ENCODE data around the gene GTPBP3.
"Not testable (repeated sequence)": the region's sequence is repeated elsewhere in the genome, so short reads cannot be mapped to it uniquely, and the experiment has no call there.

Gene GTPBP3

GRCh38 chr19:17336872-17337674, at the start of gene GTPBP3:
TSS of gene GTPBP3 (plus strand) at chr19:17337553. CDS start at chr19:17337612, 59 bp downstream.
- H3K9ac ChIP-seq (ENCODE audit: low read length), result peak within 1 kb of the TSS; percentile 71
- H3K4me1 ChIP-seq (ENCODE audit: control insufficient read depth, low read depth, low read length), result peaks cover 12% of the 10 kb centered on the region
- no peaks in the 10 kb centered on the region for H3K9me3 ChIP-seq (ENCODE audit: control insufficient read depth, low read depth, low read length)
- peak within 1 kb of the TSS; percentile 85 for H3K4me3 ChIP-seq (ENCODE audit: low read length)
- peaks cover 6% of the 10 kb centered on the region for H3K36me3 ChIP-seq (ENCODE audit: control insufficient read depth, low read depth, low read length)
- H3K27ac ChIP-seq (ENCODE audit: low read length), result peak within 1 kb of the TSS; percentile 55
- H3K27me3 ChIP-seq (ENCODE audit: control insufficient read depth, insufficient read depth, low read length), result no peaks in the 10 kb centered on the region

GRCh38 chr19:17289489-17289888, 47.9 kb upstream of the GTPBP3 start:
- Histone ChIP-seq H3K4me3 (ENCODE audit: low read length) (no peak overlapping the region), H3K27ac (ENCODE audit: low read length) (no peak overlapping the region)

GRCh38 chr19:17292301-17293074, 44.9 kb upstream of the GTPBP3 start:
- Histone ChIP-seq H3K27me3 (ENCODE audit: control insufficient read depth, insufficient read depth, low read length) (no peaks in the 10 kb centered on the region), H3K9ac (ENCODE audit: low read length) (peak overlapping the region; percentile 66), H3K36me3 (ENCODE audit: control insufficient read depth, low read depth, low read length) (no peaks in the 10 kb centered on the region), H3K4me3 (ENCODE audit: low read length) (peak overlapping the region; percentile 60), H3K27ac (ENCODE audit: low read length) (peak overlapping the region; percentile 50), H3K9me3 (ENCODE audit: control insufficient read depth, low read depth, low read length) (no peaks in the 10 kb centered on the region), H3K4me1 (ENCODE audit: control insufficient read depth, low read depth, low read length) (peaks cover 3% of the 10 kb centered on the region)

More at GRCh38 chr19:17289489-17289888, 47.9 kb upstream of the GTPBP3 start:
- H3K36me3 ChIP-seq (ENCODE audit: control insufficient read depth, low read depth, low read length), result no peaks in the 10 kb centered on the region
- H3K4me1 ChIP-seq (ENCODE audit: control insufficient read depth, low read depth, low read length), result peaks cover 3% of the 10 kb centered on the region
- no peak overlapping the region for H3K9ac ChIP-seq (ENCODE audit: low read length)
- no peaks in the 10 kb centered on the region for H3K9me3 ChIP-seq (ENCODE audit: control insufficient read depth, low read depth, low read length)
- no peaks in the 10 kb centered on the region for H3K27me3 ChIP-seq (ENCODE audit: control insufficient read depth, insufficient read depth, low read length)

- peaks cover 3% of the 10 kb centered on the region for H3K4me1 ChIP-seq (ENCODE audit: control insufficient read depth, low read depth, low read length)
- no peaks in the 10 kb centered on the region for H3K9me3 ChIP-seq (ENCODE audit: control insufficient read depth, low read depth, low read length)
- no peak overlapping the region for H3K27ac ChIP-seq (ENCODE audit: low read length)
- H3K27me3 ChIP-seq (ENCODE audit: control insufficient read depth, insufficient read depth, low read length), result no peaks in the 10 kb centered on the region
- H3K36me3 ChIP-seq (ENCODE audit: control insufficient read depth, low read depth, low read length), result no peaks in the 10 kb centered on the region
- H3K9ac ChIP-seq (ENCODE audit: low read length), result no peak overlapping the region
- H3K4me3 ChIP-seq (ENCODE audit: low read length), result no peak overlapping the region
These were observed 43.7 kb upstream of the GTPBP3 start for GRCh38 chr19:17293605-17294004.

- H3K4me3 ChIP-seq (ENCODE audit: low read length), result no peak overlapping the region
- no peaks in the 10 kb centered on the region for H3K36me3 ChIP-seq (ENCODE audit: control insufficient read depth, low read depth, low read length)
- H3K9me3 ChIP-seq (ENCODE audit: control insufficient read depth, low read depth, low read length), result no peaks in the 10 kb centered on the region
- H3K4me1 ChIP-seq (ENCODE audit: control insufficient read depth, low read depth, low read length), result peaks cover 3% of the 10 kb centered on the region
- no peaks in the 10 kb centered on the region for H3K27me3 ChIP-seq (ENCODE audit: control insufficient read depth, insufficient read depth, low read length)
- no peak overlapping the region for H3K27ac ChIP-seq (ENCODE audit: low read length)
- H3K9ac ChIP-seq (ENCODE audit: low read length), result no peak overlapping the region
These were observed 43.1 kb upstream of the GTPBP3 start for GRCh38 chr19:17294051-17294891.

GRCh38 chr19:17295551-17295950, 41.8 kb upstream of the GTPBP3 start:
- H3K27me3 ChIP-seq (ENCODE audit: control insufficient read depth, insufficient read depth, low read length); H3K36me3 ChIP-seq (ENCODE audit: control insufficient read depth, low read depth, low read length); H3K9ac ChIP-seq (ENCODE audit: low read length); H3K4me1 ChIP-seq (ENCODE audit: control insufficient read depth, low read depth, low read length); H3K27ac ChIP-seq (ENCODE audit: low read length); H3K4me3 ChIP-seq (ENCODE audit: low read length); H3K9me3 ChIP-seq (ENCODE audit: control insufficient read depth, low read depth, low read length): not testable (repeated sequence)

GRCh38 chr19:17296273-17296672, 41.1 kb upstream of the GTPBP3 start:
- Histone ChIP-seq H3K4me1 (ENCODE audit: control insufficient read depth, low read depth, low read length) (peaks cover 3% of the 10 kb centered on the region), H3K9me3 (ENCODE audit: control insufficient read depth, low read depth, low read length) (no peaks in the 10 kb centered on the region), H3K9ac (ENCODE audit: low read length) (no peak overlapping the region), H3K36me3 (ENCODE audit: control insufficient read depth, low read depth, low read length) (no peaks in the 10 kb centered on the region), H3K27ac (ENCODE audit: low read length) (no peak overlapping the region), H3K4me3 (ENCODE audit: low read length) (no peak overlapping the region), H3K27me3 (ENCODE audit: control insufficient read depth, insufficient read depth, low read length) (no peaks in the 10 kb centered on the region)

- no peak overlapping the region for H3K27ac ChIP-seq (ENCODE audit: low read length)
These were observed 40.4 kb upstream of the GTPBP3 start for GRCh38 chr19:17296976-17297375.

GRCh38 chr19:17300992-17301619, 36.2 kb upstream of the GTPBP3 start:
- no peak overlapping the region for H3K9ac ChIP-seq (ENCODE audit: low read length)

More at GRCh38 chr19:17296976-17297375, 40.4 kb upstream of the GTPBP3 start:
- no peak overlapping the region for H3K4me3 ChIP-seq (ENCODE audit: low read length)
- H3K27me3 ChIP-seq (ENCODE audit: control insufficient read depth, insufficient read depth, low read length), result no peaks in the 10 kb centered on the region
- no peaks in the 10 kb centered on the region for H3K36me3 ChIP-seq (ENCODE audit: control insufficient read depth, low read depth, low read length)
- peaks cover 4% of the 10 kb centered on the region for H3K4me1 ChIP-seq (ENCODE audit: control insufficient read depth, low read depth, low read length)
- no peak overlapping the region for H3K9ac ChIP-seq (ENCODE audit: low read length)
- no peaks in the 10 kb centered on the region for H3K9me3 ChIP-seq (ENCODE audit: control insufficient read depth, low read depth, low read length)

GRCh38 chr19:17302391-17303166, 34.8 kb upstream of the GTPBP3 start:
- H3K27ac ChIP-seq (ENCODE audit: low read length), result no peak overlapping the region
- no peaks in the 10 kb centered on the region for H3K27me3 ChIP-seq (ENCODE audit: control insufficient read depth, insufficient read depth, low read length)
- H3K4me3 ChIP-seq (ENCODE audit: low read length), result peak overlapping the region; percentile 58
- H3K4me1 ChIP-seq (ENCODE audit: control insufficient read depth, low read depth, low read length), result peaks cover 15% of the 10 kb centered on the region
- H3K9me3 ChIP-seq (ENCODE audit: control insufficient read depth, low read depth, low read length), result no peaks in the 10 kb centered on the region
- peak overlapping the region; percentile 37 for H3K9ac ChIP-seq (ENCODE audit: low read length)
- H3K36me3 ChIP-seq (ENCODE audit: control insufficient read depth, low read depth, low read length), result no peaks in the 10 kb centered on the region

More at GRCh38 chr19:17300992-17301619, 36.2 kb upstream of the GTPBP3 start:
- Histone ChIP-seq H3K4me3 (ENCODE audit: low read length) (no peak overlapping the region), H3K36me3 (ENCODE audit: control insufficient read depth, low read depth, low read length) (no peaks in the 10 kb centered on the region), H3K9me3 (ENCODE audit: control insufficient read depth, low read depth, low read length) (no peaks in the 10 kb centered on the region), H3K27ac (ENCODE audit: low read length) (no peak overlapping the region), H3K4me1 (ENCODE audit: control insufficient read depth, low read depth, low read length) (peaks cover 15% of the 10 kb centered on the region), H3K27me3 (ENCODE audit: control insufficient read depth, insufficient read depth, low read length) (no peaks in the 10 kb centered on the region)

Measured in iPS-18a (cell line).